ENCODE measurements around the gene CLIC4. TPM values are rescaled to one million over a fixed set of nuclear protein-coding genes. Genes with fewer than 3 reads are reported as not detected.

CLIC4 gene
- total RNA-seq, 4 donors from 2014 or later = 145 to 344 (median 181) TPM

DNA sequence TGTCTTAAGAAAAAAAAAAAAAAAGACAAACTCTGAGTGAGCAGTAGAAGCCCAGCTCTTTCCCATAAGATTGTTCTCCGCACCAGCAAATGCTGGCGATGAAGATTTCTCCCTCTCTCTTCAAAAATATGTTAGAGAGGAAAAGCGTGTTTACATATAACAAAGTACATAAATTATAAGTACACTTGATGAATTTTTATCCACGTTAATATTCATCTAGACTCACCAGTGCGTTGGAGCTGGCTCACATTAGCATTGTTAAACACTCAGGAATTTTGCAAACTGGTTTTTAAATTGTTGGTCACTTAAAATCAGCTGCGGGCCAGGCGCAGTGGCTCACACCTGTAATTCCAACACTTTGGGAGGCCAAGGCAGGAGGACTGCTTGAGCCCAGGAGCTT lies 128.8 kb downstream of the CLIC4 start:
- no peak for TF ChIP-seq CTCF (IDR thresholded peaks at IDR 0.05; ENCODE audit: low read depth)

DNA sequence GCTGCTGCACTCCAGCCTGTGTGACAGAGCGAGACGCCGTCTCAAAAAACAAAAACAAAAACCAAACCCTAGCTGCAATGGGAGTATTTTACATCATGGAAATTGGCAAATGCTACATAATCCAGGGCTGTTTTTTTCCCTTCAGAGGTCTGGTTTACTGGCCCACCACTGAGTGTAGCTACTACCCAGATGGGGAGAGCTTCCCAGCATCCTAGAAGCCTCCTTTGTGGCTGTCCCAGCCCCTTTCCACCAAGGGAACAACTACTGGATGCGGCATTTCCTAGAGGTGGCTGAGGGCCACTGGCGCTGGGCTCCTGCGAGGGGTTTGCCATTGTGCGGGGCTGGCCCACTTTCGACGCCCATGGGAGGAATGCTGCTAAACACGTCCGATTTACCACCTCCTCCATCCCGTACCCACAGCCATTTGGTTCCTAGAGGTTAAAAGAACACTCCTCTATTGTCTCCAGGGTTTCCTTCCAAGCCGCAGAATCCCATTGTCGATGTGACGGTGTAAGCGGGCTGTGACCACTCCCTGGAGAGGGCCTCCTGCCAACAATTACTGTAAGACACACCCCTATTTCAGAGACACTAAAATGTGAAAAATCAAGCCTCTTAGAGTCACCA lies 129.5 kb downstream of the CLIC4 start:
- TF ChIP-seq CTCF (IDR thresholded peaks at IDR 0.05; ENCODE audit: low read depth) = no peak

- TF ChIP-seq CTCF (IDR thresholded peaks at IDR 0.05; ENCODE audit: low read depth) = no peak
Measured at GRCh38 chr1:24875257-24875656, 130.0 kb downstream of the CLIC4 start.

DNA sequence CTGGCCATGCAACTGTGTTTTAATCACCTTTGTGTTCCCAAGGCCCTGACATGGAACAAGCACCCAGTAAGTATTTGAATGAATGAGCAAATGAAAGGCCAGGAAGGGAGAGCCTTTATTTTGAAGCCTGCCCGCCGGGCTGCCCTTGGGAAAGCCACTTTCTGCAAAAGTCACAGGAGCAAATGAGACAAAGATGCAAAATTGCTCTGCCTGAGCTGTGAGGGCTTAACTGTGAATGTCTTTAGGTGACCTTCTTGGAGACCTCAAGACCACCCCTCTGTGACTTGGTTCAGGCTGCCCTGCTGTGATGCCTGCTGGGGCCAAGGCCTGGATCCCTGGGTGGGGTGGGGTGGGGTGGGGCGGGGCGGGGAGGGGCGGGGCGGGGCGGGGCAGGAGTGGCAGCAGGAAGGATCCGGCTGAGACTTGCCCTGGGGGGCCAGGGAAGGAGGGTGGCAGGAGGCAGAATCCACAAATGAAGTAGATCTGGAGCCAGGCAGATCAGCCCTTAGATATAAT lies 130.8 kb downstream of the CLIC4 start:
- no peak for TF ChIP-seq CTCF (IDR thresholded peaks at IDR 0.05; ENCODE audit: low read depth)

DNA sequence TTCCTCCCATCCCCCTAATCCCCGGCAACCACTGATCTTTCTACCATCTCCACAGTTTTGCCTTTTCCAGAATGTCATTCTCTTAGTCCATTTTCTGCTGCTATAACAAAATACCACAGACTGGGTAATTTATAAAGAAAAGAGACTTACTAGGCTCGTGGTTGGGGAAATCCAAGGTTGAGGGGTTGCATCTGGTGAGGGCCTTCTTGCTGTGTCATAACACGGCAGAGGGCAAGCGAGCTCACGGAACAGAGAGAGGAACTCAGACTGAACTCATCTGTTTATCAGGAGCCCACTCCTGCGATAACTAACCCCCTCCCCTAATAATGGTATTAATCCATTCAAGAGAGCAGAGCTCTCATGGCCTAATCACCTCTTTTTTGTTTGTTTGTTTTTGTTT lies 132.8 kb downstream of the CLIC4 start:
- TF ChIP-seq CTCF (IDR thresholded peaks at IDR 0.05; ENCODE audit: low read depth) = no peak

DNA sequence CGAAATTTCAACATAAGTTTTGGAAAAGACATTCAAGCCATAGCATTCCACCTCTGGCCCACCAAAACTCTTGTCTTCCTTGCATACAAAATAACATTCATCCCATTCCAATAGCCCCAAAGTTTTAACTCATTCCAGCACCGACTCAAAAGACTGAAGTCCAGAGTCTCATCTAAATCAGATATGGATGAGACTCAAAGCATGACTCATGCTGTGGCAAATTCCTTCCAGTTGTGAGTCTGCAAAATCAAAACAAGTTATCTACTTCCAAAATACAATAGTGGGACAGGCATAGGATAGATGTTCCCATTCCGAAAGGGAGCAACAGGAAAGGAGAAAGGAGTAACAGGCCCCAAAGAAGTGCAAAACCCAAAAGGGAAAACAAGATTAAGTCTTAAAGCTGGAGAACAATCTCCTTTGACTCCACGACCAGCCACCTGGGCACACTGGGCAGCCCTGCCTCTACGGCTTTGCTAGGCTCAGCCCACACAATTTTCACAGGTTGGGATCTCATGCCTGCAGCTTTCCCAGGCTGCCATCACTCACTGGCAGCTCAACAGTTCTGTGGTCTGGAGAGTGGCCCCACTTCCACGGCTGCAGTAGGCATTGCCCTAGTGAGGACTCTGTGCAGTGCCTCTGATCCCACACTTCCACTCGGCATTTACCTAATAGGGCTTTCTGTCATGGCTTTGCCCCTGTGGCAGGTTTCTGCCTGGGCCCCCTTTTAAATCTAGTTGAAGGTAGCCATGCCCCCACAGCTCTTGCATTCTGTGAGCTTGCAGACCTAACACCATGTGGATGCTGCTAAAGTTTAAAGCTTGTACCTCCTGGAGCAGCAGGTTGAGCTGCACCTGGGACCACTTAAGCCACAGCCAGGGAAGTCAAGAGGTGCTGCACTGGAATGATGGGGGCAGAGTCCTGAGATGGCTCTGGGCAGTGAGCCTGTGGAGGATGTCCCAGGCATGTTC lies 133.8 kb downstream of the CLIC4 start:
- no peak for TF ChIP-seq CTCF (IDR thresholded peaks at IDR 0.05; ENCODE audit: low read depth)

DNA sequence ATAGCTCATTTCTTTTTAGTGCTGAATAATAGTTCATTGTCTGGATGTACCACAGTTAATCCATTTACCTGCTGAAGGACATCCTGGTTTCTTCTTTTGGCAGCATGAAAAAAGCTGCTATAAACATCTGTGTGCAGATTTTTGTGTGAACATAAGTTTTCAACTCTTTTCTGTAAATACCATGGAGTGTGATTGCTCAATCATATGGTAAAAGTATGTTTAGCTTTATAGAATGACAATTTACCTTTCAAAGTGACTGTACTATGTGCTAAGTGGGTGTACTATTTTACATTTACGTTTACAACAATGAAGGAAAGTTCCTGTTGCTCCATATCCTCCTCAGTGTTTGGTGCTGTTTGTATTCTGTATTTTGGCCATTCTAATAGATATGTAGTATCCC lies 135.8 kb downstream of the CLIC4 start:
- TF ChIP-seq CTCF (IDR thresholded peaks at IDR 0.05; ENCODE audit: low read depth) = no peak
